ENCODE results near the gene NHEJ1. TPM values are rescaled to one million over a fixed set of nuclear protein-coding genes. Genes with fewer than 3 reads are reported as not detected.

Gene NHEJ1
- total RNA-seq, 4 donors from 2014 or later: 13.2 to 20.9 (median 18.4) TPM

DNA sequence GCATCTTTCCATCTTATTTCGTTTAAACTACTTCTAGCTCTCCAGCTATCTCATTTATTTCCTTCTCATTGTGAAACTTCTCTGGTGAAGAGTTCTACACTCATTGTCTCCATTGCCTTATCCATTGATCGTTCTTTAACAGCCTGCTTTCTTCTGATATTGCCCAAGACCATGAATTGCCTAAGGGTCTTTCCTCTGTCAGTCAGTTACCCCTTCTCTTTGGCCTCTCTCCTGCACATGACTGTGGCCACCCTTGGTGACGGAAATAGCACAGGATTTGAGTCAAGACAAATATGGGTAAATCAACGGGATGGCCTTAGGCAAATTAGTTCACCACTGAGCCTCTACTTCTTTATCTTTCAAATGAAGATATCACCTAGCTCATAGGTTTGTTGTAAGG is 26.6 kb downstream of the NHEJ1 start:
- intact Hi-C loops (cut with DNase I; ENCODE audit: low total_unique reads): no loop called here
- WGBS, 2 donors: 91 to 92% methylated on average over 4 of the region's 4 CpGs
- H3K4me3 ChIP-seq (ENCODE audit: low read depth, poor library complexity, severe bottlenecking): no peak overlapping the region
- DNase-seq (ENCODE audit: low spot score in 2 of 2): no peak
- no peak for TF ChIP-seq POLR2A (IDR thresholded peaks at IDR 0.05)
- no peak for TF ChIP-seq CTCF (IDR thresholded peaks at IDR 0.05)

- TF ChIP-seq POLR2A (IDR thresholded peaks at IDR 0.05): no peak
- TF ChIP-seq CTCF (IDR thresholded peaks at IDR 0.05): no peak
- DNase-seq (ENCODE audit: low spot score in 2 of 2): no peak
- intact Hi-C loops (cut with DNase I; ENCODE audit: low total_unique reads): no loop called here
- no peak overlapping the region for H3K4me3 ChIP-seq (ENCODE audit: low read depth, poor library complexity, severe bottlenecking)
- WGBS, 2 donors: 89 to 90% methylated on average over 4 of the region's 4 CpGs
These were observed 28.9 kb downstream of the NHEJ1 start for GRCh38 chr2:219131744-219132143.

- TF ChIP-seq CTCF (IDR thresholded peaks at IDR 0.05) (no peak), POLR2A (IDR thresholded peaks at IDR 0.05) (no peak)
- WGBS, 2 donors: 66 to 76% methylated on average over 3 of the region's 3 CpGs
These were observed 29.3 kb downstream of the NHEJ1 start for GRCh38 chr2:219131327-219131726.

DNA sequence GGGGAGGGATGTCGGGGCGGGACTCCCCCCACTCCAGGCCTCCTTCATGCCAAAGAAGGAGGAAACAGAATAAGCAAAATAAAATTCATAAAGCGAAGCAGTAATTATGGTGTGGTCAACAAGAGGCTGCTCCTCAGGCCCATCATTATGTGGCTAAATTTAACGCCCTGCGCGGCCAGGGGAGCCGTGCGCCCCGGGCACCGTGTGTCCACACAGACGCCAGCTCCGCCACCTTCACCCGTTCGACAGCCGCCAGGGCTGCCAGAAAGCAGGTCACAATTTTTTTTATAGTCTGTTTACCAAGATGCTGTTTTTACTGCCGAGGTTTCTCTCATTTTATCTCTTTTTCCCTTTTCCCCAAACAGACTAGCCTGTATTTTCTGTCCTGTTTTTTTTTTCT is 31.0 kb downstream of the NHEJ1 start:
- no peak overlapping the region for H3K4me3 ChIP-seq (ENCODE audit: low read depth, poor library complexity, severe bottlenecking)
- DNase-seq (ENCODE audit: low spot score in 2 of 2): no peak
- TF ChIP-seq CTCF (IDR thresholded peaks at IDR 0.05): no peak
- no peak for TF ChIP-seq POLR2A (IDR thresholded peaks at IDR 0.05)
- intact Hi-C loops (cut with DNase I; ENCODE audit: low total_unique reads): no loop called here
- 94 to 95% methylated on average over 16 of the region's 16 CpGs for WGBS, 2 donors

More at GRCh38 chr2:219131327-219131726, 29.3 kb downstream of the NHEJ1 start:
- no peak overlapping the region for H3K4me3 ChIP-seq (ENCODE audit: low read depth, poor library complexity, severe bottlenecking)
- DNase-seq (ENCODE audit: low spot score in 2 of 2): no peak
- intact Hi-C loops (cut with DNase I; ENCODE audit: low total_unique reads): no loop called here

- H3K4me3 ChIP-seq (ENCODE audit: low read depth, poor library complexity, severe bottlenecking): no peak overlapping the region
- 75 to 83% methylated on average over 7 of the region's 7 CpGs for WGBS, 2 donors
- no peak for DNase-seq (ENCODE audit: low spot score in 2 of 2)
- intact Hi-C loops (cut with DNase I; ENCODE audit: low total_unique reads): no loop called here
- no peak for TF ChIP-seq POLR2A (IDR thresholded peaks at IDR 0.05)
- TF ChIP-seq CTCF (IDR thresholded peaks at IDR 0.05): no peak
These were observed 32.2 kb downstream of the NHEJ1 start for GRCh38 chr2:219128396-219128795.

GRCh38 chr2:219127037-219127635 is 33.5 kb downstream of the NHEJ1 start:
- DNase-seq (ENCODE audit: low spot score in 2 of 2): no peak
- H3K4me3 ChIP-seq (ENCODE audit: low read depth, poor library complexity, severe bottlenecking): no peak overlapping the region
- TF ChIP-seq CTCF (IDR thresholded peaks at IDR 0.05) (no peak), POLR2A (IDR thresholded peaks at IDR 0.05) (no peak)
- intact Hi-C loops (cut with DNase I; ENCODE audit: low total_unique reads): no loop called here
- 39 to 42% methylated on average over 2 of the region's 2 CpGs for WGBS, 2 donors
